HG02840 (cell line): ENCODE results near the gene ZBTB47.

Experiments
- ATAC-seq: cut with Tn5 transposase; IDR thresholded peaks from one replicate; pipeline ENCODE4 v1.9.1; 2021; ENCODE audit warnings: mild to moderate bottlenecking, moderate library complexity, moderate number of reproducible peaks; ENCODE audit not compliant: unreplicated experiment, low FRiP score

The ZBTB47 gene

DNA sequence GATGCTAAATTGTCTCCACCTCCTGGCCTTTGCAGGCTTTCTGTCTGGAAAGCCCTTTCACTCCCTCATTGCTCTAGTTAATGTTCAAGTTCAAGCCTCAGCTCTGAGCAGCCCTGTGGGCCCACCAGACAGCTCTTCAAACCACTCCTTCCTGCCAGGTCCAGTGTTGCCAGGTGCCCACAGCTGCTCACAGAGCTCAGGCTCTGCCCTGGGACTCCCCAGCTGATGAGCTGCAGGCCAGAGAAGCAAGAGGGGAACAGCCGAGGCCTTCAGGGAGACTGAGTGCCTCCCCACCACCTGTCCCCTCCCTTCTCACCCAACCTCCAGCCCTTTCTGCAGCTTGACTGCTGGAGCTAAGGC lies 1.3 kb upstream of the ZBTB47 start:
- no peak for ATAC-seq

DNA sequence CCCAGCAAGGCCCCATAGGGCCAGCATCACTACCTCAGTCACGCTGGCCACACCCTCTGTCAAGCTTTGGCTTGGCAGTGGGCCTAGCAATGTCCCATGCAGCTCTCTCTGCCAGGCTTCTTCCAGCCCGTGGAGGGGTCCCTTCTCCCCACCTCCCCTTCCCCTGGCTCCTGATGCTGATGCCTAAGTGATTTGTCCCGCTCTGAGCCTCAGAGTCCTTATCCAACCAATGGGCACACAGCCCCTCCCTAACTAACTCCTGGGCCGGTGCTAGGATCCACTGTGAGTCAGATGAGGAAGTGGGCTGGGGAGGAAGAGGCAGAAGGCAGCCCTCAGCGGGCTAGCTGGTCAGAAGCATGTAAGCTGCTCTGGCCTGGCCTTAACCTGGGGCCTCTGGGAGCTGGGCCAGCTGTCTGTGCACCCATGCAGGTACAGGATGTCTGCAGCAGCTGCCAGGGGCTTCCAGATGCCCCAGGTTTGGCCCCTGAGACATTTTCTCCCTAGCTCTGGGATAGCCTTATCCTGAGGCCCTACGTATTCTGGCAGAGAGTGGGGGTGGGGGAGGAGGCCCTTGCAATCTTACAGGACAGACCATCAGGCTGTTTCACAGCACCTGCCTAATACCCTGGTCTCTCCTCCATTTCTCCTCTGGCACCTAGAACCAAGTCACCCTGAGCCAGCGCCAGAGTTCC lies 740 bp upstream of the ZBTB47 start:
- no peak for ATAC-seq

DNA sequence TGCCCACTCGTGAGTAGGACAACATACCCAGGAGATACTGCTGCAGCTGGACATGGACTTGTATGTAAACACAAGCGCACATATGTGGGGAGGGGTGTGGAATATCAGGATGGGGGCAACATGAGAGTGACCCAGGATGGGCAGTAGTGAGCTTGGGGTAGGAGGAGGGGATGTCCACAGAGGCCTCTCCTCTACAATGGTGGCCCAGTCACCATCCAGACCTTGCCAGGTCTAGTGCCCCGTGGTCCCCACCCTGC lies 266 bp upstream of the ZBTB47 start:
- ATAC-seq = no peak

DNA sequence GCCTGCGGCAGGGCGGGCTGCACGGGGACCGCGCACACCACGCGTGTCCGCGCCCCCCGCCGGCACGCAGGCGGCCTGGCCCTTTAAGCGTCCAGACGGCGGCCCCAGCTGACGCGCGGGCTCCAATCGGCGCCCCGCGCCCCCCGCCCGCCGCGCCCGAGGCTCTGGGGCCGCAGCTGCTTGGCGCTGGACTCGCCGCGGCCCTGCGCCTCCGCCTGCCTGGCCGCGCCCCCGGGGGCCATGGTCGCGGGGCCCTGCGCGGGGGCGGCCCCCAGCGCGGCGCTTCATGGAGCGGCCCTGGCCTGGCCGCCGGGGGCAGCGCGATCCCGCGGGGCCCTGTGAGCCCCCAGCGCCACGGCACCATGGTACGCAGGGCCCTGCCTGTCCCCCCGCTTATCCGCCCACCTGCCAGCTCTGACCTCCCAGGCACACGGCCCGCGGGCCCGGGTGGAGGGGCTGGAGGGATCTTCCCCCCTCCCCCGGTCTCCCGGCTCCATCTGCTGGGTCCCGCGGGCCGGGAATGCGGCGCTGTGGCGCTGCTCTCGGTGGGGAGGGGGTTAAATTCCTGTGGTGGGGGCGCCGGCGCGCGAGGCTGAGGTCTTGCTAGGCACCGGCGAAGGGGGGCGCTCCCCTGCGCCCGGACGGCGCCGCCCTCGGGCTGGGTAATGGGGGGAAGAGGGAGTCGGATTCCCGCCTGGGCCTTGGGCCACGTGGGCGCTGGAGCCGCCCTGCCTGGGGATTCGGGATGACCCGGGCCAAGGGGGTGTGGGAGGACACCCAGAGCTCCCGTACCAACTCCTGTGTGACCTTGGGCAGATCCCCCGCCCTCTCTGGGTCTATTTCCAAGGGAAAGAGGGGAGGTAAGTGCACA lies 1.1 kb downstream of the ZBTB47 start:
- no peak for ATAC-seq

DNA sequence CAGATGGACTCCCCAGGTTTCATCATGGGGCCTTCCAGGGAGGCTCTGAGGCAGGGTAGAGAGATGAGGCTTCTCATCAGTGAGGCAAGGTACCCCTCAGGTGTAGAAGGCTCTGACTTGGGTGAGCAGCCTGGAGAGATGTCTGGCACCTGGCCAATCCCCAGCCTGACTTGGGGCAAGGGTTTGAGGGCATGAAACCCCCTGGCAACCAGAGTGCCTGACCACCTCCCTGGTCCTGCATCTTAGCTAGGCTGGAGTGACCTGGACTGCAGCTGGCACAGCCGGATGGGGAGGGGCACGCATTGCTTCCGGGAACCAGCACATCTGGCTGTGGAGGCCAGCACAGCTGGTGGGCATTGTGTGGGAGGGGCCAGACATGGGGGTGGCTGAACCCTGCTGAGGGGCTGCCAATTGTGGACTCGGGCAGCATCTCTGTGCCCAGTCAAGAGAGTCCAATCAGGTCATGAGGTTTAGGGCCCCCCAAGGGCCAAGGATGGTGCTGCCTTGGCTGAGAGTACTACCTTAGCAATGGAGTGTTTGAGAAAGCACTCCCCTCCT lies 1.9 kb downstream of the ZBTB47 start:
- ATAC-seq = no peak

DNA sequence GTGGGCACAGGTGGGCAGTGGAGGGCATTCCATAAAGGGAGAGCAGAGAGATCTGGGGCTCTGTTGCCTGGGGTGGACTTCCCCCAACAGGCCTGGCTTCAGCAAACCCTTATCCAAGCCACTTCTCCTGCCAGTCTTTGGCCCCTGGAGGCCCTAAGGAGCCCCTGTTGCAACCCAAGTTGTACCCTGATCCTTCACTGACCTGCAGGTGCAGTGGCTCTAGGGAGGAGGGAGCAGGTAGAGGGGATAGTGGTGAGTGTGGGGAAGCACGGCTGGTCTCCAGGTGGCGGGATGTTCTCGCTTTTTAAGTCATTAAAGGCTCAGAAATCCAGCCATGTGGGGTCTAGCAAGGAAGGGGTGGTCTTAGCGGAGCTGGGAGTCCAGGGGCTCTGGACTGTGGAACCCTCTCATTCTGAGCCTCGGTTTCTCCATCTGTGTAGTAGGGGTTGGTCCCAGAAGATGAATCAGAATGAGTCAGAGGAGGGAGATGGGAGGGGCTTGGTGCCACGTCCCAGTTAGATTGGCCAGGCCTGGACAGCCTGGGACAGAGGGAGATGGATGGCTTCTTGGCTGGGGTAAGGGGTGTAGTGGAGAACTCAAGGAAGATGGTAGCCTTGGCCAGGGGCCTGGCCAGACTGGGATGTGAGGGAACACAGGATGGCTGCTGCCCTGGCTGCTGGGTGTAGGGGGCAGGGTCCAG lies 2.6 kb downstream of the ZBTB47 start:
- no peak for ATAC-seq

DNA sequence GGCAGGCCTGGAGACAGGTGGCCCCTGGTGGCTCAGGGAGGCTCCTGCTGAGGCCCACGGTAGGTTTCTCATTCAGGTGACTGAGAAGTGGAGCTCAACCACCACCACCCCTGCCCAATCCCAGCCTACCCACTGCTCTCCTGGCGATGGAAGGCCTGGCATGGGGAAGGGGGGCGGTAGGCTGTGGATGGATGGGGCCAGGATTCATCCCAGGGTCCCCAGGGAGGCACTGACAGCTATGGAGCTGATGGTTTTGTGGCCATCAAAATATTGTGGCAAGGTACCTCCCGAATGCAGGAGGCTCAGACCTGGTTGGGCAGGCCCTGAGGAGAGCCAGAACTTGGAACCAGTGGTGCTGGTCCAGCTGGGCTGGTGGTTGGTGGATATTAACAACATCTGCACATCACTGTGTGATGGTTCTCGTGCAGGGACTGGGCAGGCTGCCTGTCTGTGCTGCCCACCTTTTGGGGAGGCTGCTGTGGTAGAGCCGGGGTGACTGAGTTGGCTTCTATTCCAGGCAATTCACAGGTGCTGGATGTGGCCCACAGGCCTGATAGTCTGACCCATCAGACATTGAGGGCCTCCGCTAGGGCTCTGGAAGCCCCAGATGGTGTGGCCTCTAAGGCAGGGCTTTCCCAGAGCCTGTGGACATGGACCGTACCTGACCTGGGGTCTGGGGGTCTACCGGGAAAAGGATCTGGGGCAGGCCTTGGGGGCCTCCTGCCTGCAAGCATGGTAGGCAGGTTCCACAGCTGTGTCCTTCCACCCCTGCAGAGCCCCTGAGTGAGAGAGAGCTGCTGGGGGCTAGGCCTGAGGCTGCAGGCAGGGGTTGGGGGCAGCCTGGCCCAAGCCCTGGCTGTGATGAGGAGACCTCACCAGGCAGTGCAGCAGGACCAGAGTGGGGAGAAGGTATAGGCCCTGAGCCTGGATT lies 3.4 kb downstream of the ZBTB47 start:
- ATAC-seq = no peak

DNA sequence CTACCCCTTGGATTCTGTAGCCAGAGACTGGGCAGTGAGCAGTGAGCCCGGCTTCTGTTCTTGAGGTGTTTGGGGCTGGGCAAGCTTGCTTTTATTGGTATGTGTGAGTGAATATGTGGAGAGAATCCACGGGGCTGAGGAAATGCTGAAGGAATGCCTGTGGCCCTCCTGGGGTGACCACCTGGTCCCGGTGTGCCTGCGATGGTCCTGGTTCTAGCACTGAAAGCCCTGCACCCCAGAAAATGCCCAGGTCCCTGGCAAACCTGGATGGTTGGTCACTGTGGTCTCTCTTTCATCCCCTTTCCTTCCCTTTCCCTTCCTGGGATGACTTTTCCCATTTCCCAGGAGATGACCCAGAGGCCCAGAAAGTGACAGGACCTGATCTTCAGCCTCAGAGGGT lies 4.2 kb downstream of the ZBTB47 start:
- ATAC-seq = no peak

DNA sequence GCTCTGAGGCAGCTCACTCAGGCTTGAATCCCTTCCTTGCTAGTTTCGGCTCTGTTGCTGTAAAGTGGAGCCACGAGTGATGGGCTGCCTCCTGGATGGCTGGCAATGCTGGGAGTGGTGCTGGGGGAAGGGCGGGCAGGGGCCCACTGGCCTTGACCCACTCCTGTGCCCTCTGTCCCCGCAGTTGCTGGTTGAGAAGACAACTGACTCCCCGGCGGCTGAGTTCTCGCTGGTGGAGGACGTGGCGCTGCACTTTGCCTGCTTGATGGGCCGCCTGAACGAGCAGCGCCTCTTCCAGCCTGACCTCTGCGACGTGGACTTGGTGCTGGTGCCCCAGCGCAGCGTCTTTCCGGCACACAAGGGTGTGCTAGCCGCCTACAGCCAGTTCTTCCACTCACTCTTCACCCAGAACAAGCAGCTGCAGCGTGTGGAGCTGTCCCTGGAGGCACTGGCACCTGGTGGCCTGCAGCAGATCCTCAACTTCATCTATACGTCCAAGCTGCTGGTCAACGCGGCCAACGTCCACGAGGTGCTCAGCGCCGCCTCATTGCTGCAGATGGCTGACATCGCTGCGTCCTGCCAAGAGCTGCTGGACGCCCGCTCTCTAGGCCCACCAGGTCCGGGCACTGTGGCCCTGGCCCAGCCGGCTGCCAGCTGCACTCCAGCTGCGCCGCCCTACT lies 4.7 kb downstream of the ZBTB47 start:
- ATAC-seq = no peak

DNA sequence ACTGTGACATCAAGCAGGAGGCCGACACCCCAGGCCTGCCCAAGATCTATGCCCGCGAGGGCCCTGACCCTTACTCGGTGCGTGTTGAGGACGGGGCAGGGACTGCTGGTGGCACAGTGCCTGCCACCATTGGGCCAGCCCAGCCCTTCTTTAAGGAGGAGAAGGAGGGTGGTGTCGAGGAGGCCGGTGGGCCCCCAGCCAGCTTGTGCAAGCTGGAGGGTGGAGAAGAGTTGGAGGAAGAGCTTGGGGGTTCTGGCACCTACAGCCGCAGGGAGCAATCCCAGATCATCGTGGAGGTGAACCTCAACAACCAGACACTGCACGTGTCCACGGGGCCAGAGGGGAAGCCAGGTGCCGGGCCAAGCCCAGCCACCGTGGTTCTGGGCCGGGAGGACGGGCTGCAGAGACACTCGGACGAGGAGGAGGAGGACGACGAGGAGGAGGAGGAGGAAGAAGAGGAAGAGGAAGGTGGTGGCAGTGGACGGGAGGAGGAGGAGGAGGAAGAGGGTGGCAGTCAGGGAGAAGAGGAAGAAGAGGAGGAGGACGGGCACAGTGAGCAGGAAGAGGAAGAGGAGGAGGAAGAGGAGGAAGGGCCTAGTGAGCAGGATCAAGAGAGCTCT lies 5.4 kb downstream of the ZBTB47 start:
- no peak for ATAC-seq

DNA sequence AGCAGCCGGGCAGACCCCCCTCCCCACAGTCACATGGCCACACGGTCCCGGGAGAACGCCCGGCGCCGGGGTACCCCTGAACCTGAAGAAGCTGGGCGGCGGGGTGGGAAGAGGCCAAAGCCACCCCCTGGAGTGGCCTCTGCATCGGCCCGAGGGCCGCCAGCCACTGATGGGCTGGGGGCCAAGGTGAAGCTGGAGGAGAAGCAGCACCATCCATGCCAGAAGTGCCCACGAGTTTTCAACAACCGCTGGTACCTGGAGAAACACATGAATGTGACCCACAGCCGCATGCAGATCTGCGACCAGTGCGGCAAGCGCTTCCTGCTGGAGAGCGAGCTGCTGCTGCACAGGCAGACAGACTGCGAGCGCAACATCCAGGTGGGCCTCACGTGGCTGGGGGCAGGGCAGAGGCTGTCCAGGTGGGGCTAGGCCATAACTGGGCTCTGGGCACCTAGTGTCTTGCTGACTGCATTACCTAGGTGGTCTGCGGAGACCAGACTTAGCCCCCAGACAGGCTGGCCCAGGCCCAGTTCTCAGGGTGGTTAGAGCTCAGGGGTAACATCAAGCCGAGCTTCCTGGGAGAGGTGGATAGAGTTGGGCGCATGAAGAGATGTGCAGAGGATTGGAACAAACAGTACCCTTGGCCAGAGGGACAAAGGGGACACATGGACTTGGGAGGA lies 6.1 kb downstream of the ZBTB47 start:
- ATAC-seq = no peak

DNA sequence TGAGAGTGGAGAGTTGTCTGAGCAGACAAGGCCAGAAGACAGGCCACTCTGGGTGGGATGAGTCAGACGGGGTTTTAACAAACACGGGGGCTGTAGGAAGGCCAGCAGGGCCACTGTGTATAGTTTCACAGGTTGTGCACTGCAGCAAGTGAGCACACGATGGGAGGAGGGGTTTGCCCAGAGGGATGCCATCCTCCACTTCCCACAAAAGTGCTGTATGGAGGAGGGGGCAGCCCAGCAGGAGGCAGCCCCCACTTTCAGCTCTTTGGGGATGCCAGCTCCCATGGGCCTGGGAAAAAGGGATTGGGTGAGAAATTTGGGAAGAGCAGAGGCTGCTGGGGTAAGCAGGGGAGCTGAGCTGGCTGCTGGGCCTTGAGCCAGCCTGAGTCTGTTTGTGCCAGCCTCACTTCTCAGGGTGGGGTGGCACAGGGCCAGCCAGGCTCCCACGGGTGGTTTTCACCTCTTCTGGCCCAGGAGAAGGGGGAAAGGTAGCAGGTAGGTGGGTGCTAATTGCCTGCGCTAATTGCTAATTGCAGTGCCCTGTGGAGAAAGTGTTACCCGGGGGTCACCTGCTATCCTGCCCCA lies 6.7 kb downstream of the ZBTB47 start:
- ATAC-seq = no peak

DNA sequence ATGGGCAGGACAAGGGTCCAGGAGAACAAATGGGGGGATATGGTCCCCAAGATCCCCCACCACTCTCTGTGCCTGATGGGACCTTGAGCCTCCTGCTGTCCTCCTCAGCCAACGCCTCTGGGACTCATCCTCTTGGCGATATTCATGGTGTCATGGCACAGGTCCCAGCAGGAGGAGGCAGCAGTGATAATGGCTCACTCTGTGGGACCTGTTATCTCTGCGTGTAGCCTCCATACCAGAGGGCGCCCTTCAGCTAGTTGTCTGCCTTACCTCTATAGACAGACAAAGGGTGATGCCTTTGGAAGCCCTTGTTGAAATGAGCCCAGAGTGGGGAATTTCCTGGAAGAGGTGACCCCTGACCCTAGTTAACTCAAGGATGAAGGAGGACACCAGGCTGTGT lies 7.4 kb downstream of the ZBTB47 start:
- ATAC-seq = no peak

DNA sequence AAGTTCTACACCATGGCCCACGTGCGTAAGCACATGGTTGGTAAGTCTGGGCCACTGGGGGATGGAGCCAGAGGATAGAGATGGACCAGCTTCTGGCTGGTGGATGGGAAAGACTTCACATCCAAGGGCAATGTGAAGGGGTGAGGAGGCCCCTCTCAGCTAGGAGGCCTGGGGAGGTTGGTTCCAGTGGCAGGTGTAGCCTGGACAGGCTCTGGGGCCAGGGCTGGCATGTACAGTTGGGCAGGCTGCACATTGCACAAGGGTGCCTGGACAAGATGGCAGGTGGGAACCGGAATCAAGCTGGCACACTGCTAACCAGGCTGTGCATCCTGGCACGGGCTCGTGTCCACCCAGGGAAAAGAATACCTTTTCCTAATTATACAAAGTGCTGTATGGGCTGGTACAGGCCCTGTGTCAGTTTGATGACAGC lies 8.1 kb downstream of the ZBTB47 start:
- ATAC-seq = no peak

DNA sequence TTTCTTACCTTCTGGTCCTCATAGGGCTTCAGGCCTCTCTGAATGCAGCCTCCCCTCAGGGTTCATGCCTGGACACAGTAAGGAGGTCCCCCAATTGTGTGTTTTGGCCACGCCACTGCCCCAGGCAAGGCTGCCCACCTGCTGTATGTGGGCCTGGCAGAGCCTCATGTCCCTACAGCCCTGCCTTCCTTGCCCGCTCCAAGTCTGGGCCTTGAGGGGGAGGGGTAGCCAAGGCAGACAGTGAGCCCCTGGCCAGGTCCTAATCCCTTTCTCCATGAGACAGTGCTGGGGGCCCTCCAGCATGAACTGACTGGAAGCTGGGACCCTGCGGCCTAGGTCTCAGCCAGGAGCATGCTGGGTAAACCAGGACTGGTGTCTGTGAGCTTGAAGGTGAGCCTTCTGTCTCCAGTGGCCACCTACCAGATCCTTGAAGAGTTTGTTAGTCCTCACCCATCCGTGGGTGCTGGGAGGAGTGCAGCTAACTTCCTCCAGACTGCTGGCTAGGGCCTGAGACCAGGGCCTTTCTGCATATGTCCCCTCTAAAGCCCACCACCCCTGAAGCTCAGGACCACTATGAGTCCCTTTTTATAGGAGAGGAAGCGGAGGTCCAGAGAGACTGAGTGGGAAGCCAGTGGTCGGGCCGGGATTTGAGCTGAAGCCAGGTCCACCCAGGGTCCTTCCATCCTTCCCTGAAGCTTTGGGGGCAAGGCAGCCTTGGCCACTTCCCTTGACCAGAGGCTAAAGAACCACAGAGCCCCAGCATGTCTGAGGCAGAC lies 8.7 kb downstream of the ZBTB47 start:
- no peak for ATAC-seq

DNA sequence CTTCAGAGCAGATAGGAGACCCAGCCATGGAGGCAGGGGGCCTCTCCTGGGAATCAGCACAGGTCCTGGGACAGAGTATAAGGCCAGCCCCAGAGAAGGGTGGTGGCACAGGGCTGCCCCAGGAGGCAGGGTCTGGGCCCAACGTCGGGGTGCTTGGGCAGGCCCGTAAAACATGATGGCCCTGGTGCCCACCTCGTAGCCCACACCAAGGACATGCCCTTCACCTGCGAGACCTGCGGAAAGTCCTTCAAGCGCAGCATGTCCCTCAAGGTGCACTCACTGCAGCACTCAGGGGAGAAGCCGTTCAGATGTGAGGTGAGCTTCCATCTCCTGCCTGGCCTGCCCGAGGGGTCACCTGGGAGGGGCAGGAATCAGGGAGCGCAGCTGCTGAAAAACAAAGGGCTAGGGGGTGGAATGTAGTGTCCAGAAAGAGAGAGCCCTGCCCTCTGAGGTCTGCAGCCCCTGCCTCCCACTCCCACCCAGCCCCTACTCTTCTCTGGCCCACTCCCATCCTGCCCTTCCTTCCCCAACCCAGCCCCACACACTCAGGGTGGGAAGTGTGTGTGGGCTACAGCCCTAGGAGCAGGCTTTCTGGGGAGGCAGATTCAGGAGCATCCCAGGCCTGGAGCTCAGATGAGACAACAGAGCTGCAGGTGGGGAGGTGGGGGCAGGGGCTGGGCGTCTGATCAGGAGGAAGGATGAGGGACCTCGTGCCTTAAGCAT lies 9.5 kb downstream of the ZBTB47 start:
- ATAC-seq = no peak
